VCaP (cell line): ENCODE measurements around the gene TRIM44.

ENCODE experiments used
- H3K27ac ChIP-seq: fragments of 450-650 bp; 2 replicates; pipeline ENCODE4 v1.5.1; 2017
- CTCF ChIP-seq: fragments of 450-650 bp; conservative IDR thresholded peaks from 2 replicates; pipeline ENCODE4 v1.5.1; 2017; ENCODE audit warnings: mild to moderate bottlenecking, moderate library complexity

Gene TRIM44

GRCh38 chr11:35662649-35663407, at the start of gene TRIM44:
TRIM44 (plus strand) TSS chr11:35662775; CDS start chr11:35663112, 337 bp downstream.
- TF ChIP-seq CTCF: no peak
- peak within 1 kb of the TSS; percentile 94 for H3K27ac ChIP-seq

GRCh38 chr11:35614939-35615569, 47.5 kb upstream of the TRIM44 start:
- no peak for TF ChIP-seq CTCF
- no peak overlapping the region for H3K27ac ChIP-seq

- TF ChIP-seq CTCF: peak; percentile 77
- no peak overlapping the region for H3K27ac ChIP-seq
Measured at GRCh38 chr11:35615921-35616900, 46.4 kb upstream of the TRIM44 start.

GRCh38 chr11:35617316-35617686, 45.3 kb upstream of the TRIM44 start:
- no peak for TF ChIP-seq CTCF
- H3K27ac ChIP-seq: peak overlapping the region; percentile 88

- TF ChIP-seq CTCF: no peak
- peak within 1 kb of the TSS; percentile 88 for H3K27ac ChIP-seq
Measured at GRCh38 chr11:35617687-35618496, 44.7 kb upstream of the TRIM44 start, which contains the start of gene FJX1. FJX1 (plus strand) TSS chr11:35618460; CDS start chr11:35618637, 177 bp downstream.

- TF ChIP-seq CTCF: no peak
- peak overlapping the region; percentile 88 for H3K27ac ChIP-seq
Measured at GRCh38 chr11:35618497-35619115, 44.0 kb upstream of the TRIM44 start.
